Keratinocyte (primary cell): ENCODE measurements around the gene ERRFI1. TPM values are rescaled to one million over a fixed set of nuclear protein-coding genes. Genes with fewer than 3 reads are reported as not detected.

ENCODE experiments used
- DNase-seq: peaks from one replicate; pipeline ENCODE4 v3.0.0-alpha.2; 2011; ENCODE audit warnings: low read depth, missing footprints, low spot score
- FAIRE-seq: peaks from 2 replicates; lab custom pipeline; 2011; peaks lifted over from hg19 to GRCh38; lab: Jason Lieb, UNC
- H2AFZ ChIP-seq: 2 replicates; pipeline ENCODE4 v1.6.0; 2012; ENCODE audit warnings: low read length, control low read depth, inconsistent platforms; ENCODE audit not compliant: control insufficient read depth
- H3K27ac ChIP-seq: 2 replicates; pipeline ENCODE4 v1.5.1; 2011; ENCODE audit warnings: low read length; ENCODE audit not compliant: control insufficient read depth, insufficient read depth
- H3K27me3 ChIP-seq: 3 replicates; pipeline ENCODE4 v1.6.0; 2011; ENCODE audit warnings: low read length; ENCODE audit not compliant: control insufficient read depth, insufficient read depth; ENCODE audit errors: extremely low read depth
- H3K36me3 ChIP-seq, 2 experiments: 2 replicates in 1 of 2; 3 replicates in 1 of 2; pipeline ENCODE4 v1.5.1; 2011; ENCODE audit warnings: low read length in 2 of 2, mild to moderate bottlenecking in 1 of 2; ENCODE audit not compliant: control insufficient read depth in 2 of 2, insufficient read depth in 2 of 2; ENCODE audit errors: extremely low read depth in 1 of 2
- H3K4me1 ChIP-seq: 3 replicates; pipeline ENCODE4 v1.5.1; 2011; ENCODE audit warnings: low read length; ENCODE audit not compliant: control insufficient read depth, insufficient read depth; ENCODE audit errors: extremely low read depth
- H3K4me2 ChIP-seq: 3 replicates; pipeline ENCODE4 v1.6.0; 2011; ENCODE audit warnings: low read depth, low read length; ENCODE audit not compliant: control insufficient read depth, insufficient read depth; ENCODE audit errors: extremely low read depth
- H3K4me3 ChIP-seq, 3 experiments: fragments of 200-600 bp in 1 of 3; sonication (generic) in 1 of 3; 2 replicates in 2 of 3; 3 replicates in 1 of 3; pipeline ENCODE4 v1.5.1; 2011 to 2016; ENCODE audit warnings: low read length in 3 of 3, mild to moderate bottlenecking in 3 of 3, control low read depth in 2 of 3, inconsistent platforms in 1 of 3, low read depth in 1 of 3, mixed read lengths in 1 of 3, mixed run types in 1 of 3, moderate library complexity in 1 of 3; ENCODE audit not compliant: control insufficient read depth in 2 of 3, insufficient read depth in 2 of 3; ENCODE audit errors: extremely low read depth in 1 of 3
- H3K79me2 ChIP-seq: 2 replicates; pipeline ENCODE4 v1.6.0; 2012; ENCODE audit warnings: low read length; ENCODE audit not compliant: control insufficient read depth, insufficient read depth
- H3K9ac ChIP-seq: 3 replicates; pipeline ENCODE4 v1.6.0; 2011; ENCODE audit warnings: low read length; ENCODE audit not compliant: control insufficient read depth, insufficient read depth; ENCODE audit errors: extremely low read depth
- H3K9me1 ChIP-seq: 3 replicates; pipeline ENCODE4 v1.6.0; 2011; ENCODE audit warnings: low read length; ENCODE audit not compliant: control insufficient read depth, insufficient read depth; ENCODE audit errors: extremely low read depth
- H3K9me3 ChIP-seq: 2 replicates; pipeline ENCODE4 v1.5.1; 2012; ENCODE audit warnings: low read depth, low read length; ENCODE audit not compliant: control insufficient read depth
- H4K20me1 ChIP-seq: 3 replicates; pipeline ENCODE4 v1.6.0; 2011; ENCODE audit warnings: low read length; ENCODE audit not compliant: control insufficient read depth, insufficient read depth; ENCODE audit errors: extremely low read depth
- EZH2 ChIP-seq: IDR thresholded peaks from one replicate; pipeline ENCODE4 v1.6.1; 2012; ENCODE audit warnings: inconsistent platforms, mild to moderate bottlenecking, low read length, moderate library complexity
- dilution Hi-C: fragments of 300-500 bp; cut with MboI; formaldehyde crosslinking; loops from one replicate; pipeline ENCODE4 v1.7.0; 2020; ENCODE audit warnings: low sequenced_read_pairs; ENCODE audit not compliant: extremely low pct_ligation_motif_present
- polyA plus RNA-seq, 5 experiments: library from polyadenylated mRNA; depleted of rRNA in 3 of 5; stranded (reverse) in 3 of 5; stranded (forward) in 1 of 5; unstranded in 1 of 5; fragments of >200 nt; gene quantifications; 1 replicate in 1 of 5; 2 replicates in 3 of 5; 3 replicates in 1 of 5; pipeline versions ENCODE4 v1.2.1 to v1.2.3, GENCODE V29; 2011 to 2012; ENCODE audit warnings: missing spikeins in 2 of 5, low read depth in 1 of 5, low replicate concordance in 1 of 5
- TF ChIP-seq, protein P1 (sequence below), 3 experiments: IDR thresholded peaks in 1 of 3; conservative IDR thresholded peaks in 1 of 3; optimal IDR thresholded peaks in 1 of 3; 2 replicates in 2 of 3; 3 replicates in 1 of 3; pipeline versions ENCODE3 to v1.5.1; 2011; ENCODE audit warnings: low read length in 3 of 3, mild to moderate bottlenecking in 3 of 3, moderate library complexity in 2 of 3, control low read depth in 1 of 3, inconsistent platforms in 1 of 3; ENCODE audit not compliant: insufficient read depth in 2 of 3; ENCODE audit errors: extremely low read depth in 1 of 3

Gene ERRFI1
- polyA plus RNA-seq, 1 donor (not counting 4 experiments of a cell fraction or from before 2014, with no cell fraction given): 130 TPM

GRCh38 chr1:7973086-7973485 lies 53.0 kb downstream of the ERRFI1 start:
- Histone ChIP-seq H3K27me3 (no peaks in the 10 kb centered on the region), H3K9me1 (no peaks in the 10 kb centered on the region), H3K9ac (no peak overlapping the region), H3K79me2 (peaks cover 27% of the 10 kb centered on the region), H3K9me3 (no peaks in the 10 kb centered on the region), H3K4me2 (no peak overlapping the region), H3K4me1 (no peaks in the 10 kb centered on the region), H2AFZ (no peak overlapping the region), H4K20me1 (no peaks in the 10 kb centered on the region), H3K4me3 (no peak overlapping the region), H3K27ac (no peak overlapping the region), H3K36me3 (peaks cover 15 to 26% of the 10 kb centered on the region in 2 experiments)
- dilution Hi-C loops: no loop called here
- TF ChIP-seq, protein P1, sequence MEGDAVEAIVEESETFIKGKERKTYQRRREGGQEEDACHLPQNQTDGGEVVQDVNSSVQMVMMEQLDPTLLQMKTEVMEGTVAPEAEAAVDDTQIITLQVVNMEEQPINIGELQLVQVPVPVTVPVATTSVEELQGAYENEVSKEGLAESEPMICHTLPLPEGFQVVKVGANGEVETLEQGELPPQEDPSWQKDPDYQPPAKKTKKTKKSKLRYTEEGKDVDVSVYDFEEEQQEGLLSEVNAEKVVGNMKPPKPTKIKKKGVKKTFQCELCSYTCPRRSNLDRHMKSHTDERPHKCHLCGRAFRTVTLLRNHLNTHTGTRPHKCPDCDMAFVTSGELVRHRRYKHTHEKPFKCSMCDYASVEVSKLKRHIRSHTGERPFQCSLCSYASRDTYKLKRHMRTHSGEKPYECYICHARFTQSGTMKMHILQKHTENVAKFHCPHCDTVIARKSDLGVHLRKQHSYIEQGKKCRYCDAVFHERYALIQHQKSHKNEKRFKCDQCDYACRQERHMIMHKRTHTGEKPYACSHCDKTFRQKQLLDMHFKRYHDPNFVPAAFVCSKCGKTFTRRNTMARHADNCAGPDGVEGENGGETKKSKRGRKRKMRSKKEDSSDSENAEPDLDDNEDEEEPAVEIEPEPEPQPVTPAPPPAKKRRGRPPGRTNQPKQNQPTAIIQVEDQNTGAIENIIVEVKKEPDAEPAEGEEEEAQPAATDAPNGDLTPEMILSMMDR (optimal IDR thresholded peaks at IDR 0.05 in 1 of 3, IDR thresholded peaks at IDR 0.05 in 1 of 3, conservative IDR thresholded peaks at IDR 0.05 in 1 of 3; ENCODE audit: extremely low read depth in 1 of 3, insufficient read depth in 2 of 3, low read length in 3 of 3): no peak
- TF ChIP-seq EZH2: no peak
- no peak for FAIRE-seq
- DNase-seq: no peak

- Histone ChIP-seq H3K27me3 (no peaks in the 10 kb centered on the region), H2AFZ (no peak overlapping the region), H3K9me1 (no peaks in the 10 kb centered on the region), H3K4me3 (no peak overlapping the region), H3K4me2 (no peak overlapping the region), H4K20me1 (no peaks in the 10 kb centered on the region), H3K79me2 (peaks cover 35% of the 10 kb centered on the region), H3K9me3 (no peaks in the 10 kb centered on the region), H3K36me3 (peaks cover 17 to 26% of the 10 kb centered on the region in 2 experiments), H3K9ac (no peak overlapping the region), H3K27ac (no peak overlapping the region), H3K4me1 (no peaks in the 10 kb centered on the region)
- dilution Hi-C loops: no loop called here
- no peak for DNase-seq
- no peak for FAIRE-seq
- no peak for TF ChIP-seq EZH2
- TF ChIP-seq, protein P1 (optimal IDR thresholded peaks at IDR 0.05 in 1 of 3, IDR thresholded peaks at IDR 0.05 in 1 of 3, conservative IDR thresholded peaks at IDR 0.05 in 1 of 3; ENCODE audit: extremely low read depth in 1 of 3, insufficient read depth in 2 of 3, low read length in 3 of 3): no peak
Measured at GRCh38 chr1:7972285-7972684, 53.8 kb downstream of the ERRFI1 start.
